PC-3 (cell line): Measurements from ENCODE around the gene CGB2. TPM values are rescaled to one million over a fixed set of nuclear protein-coding genes. Genes with fewer than 3 reads are reported as not detected.

Experiments used
- ATAC-seq: fragments of 200-7000 bp; cut with Tn5 transposase; 2 replicates; pipeline ENCODE4 v1.9.1; 2020; ENCODE audit warnings: mild to moderate bottlenecking, moderate library complexity
- BruUV-seq: library from RNA; stranded (reverse); fragments of 400-500 nt; replicated peaks from 2 replicates; lab custom pipeline; 2021; lab: Mats Ljungman, UMichigan
- CTCF ChIA-PET: fragments of 300-600 bp; sonication (Branson Sonifier 250); formaldehyde crosslinking; loops from one replicate; lab custom pipeline; 2022; ENCODE audit warnings: antibody characterized with exemption; lab: Charles Lee
- POLR2A ChIA-PET: fragments of 300-600 bp; sonication (Branson Sonifier 250); formaldehyde crosslinking; loops from one replicate; lab custom pipeline; 2022; ENCODE audit warnings: antibody characterized with exemption; ENCODE audit not compliant: unreplicated experiment; lab: Charles Lee
- DNase-seq: peaks from one replicate; pipeline ENCODE4 v3.0.0-alpha.2; 2015
- H2AFZ ChIP-seq: fragments of 300-600 bp; sonication (generic); 2 replicates; pipeline ENCODE4 v1.6.0; 2016; ENCODE audit warnings: antibody characterized with exemption, low read length
- H3F3A ChIP-seq: fragments of 300-600 bp; sonication (generic); one replicate; pipeline ENCODE4 v1.6.0; 2017; ENCODE audit warnings: antibody characterized with exemption, low read length, control low read depth, mild to moderate bottlenecking; ENCODE audit not compliant: unreplicated experiment
- H3K27ac ChIP-seq: fragments of 300-600 bp; sonication (generic); 2 replicates; pipeline ENCODE4 v1.5.1; 2016; ENCODE audit warnings: mild to moderate bottlenecking, low read length
- H3K27me3 ChIP-seq: fragments of 300-600 bp; sonication (generic); 2 replicates; pipeline ENCODE4 v1.6.1; 2016; ENCODE audit warnings: low read length, mixed read lengths
- H3K36me3 ChIP-seq: fragments of 300-600 bp; sonication (generic); 2 replicates; pipeline ENCODE4 v1.6.1; 2016; ENCODE audit warnings: low read depth, mixed run types, low read length, mixed read lengths
- H3K4me1 ChIP-seq: fragments of 300-600 bp; sonication (generic); 2 replicates; pipeline ENCODE4 v1.5.1; 2016; ENCODE audit warnings: low read length; ENCODE audit not compliant: insufficient read depth
- H3K4me2 ChIP-seq: fragments of 300-600 bp; sonication (generic); 2 replicates; pipeline ENCODE4 v1.6.0; 2016; ENCODE audit warnings: low read length
- H3K4me3 ChIP-seq: fragments of 300-600 bp; sonication (generic); 2 replicates; pipeline ENCODE4 v1.5.1; 2016; ENCODE audit warnings: mild to moderate bottlenecking, low read length, mixed read lengths
- H3K79me2 ChIP-seq: fragments of 300-600 bp; sonication (generic); 2 replicates; pipeline ENCODE4 v1.6.1; 2017; ENCODE audit warnings: low read length, mixed read lengths
- H3K9ac ChIP-seq: fragments of 300-600 bp; sonication (generic); 2 replicates; pipeline ENCODE4 v1.6.0; 2016; ENCODE audit warnings: mild to moderate bottlenecking, low read length
- H3K9me2 ChIP-seq: fragments of 300-600 bp; sonication (generic); replicated peaks from 2 replicates; pipeline ENCODE4 v1.6.1; 2016; ENCODE audit warnings: mixed run types, low read length, mixed read lengths
- H3K9me3 ChIP-seq: fragments of 300-600 bp; sonication (generic); 2 replicates; pipeline ENCODE4 v1.6.1; 2016; ENCODE audit warnings: low read length, mixed read lengths
- H4K20me1 ChIP-seq: fragments of 300-600 bp; sonication (generic); 2 replicates; pipeline ENCODE4 v1.6.1; 2016; ENCODE audit warnings: low read length, mixed read lengths
- CTCF ChIP-seq: fragments of 300-600 bp; sonication (generic); conservative IDR thresholded peaks from 2 replicates; pipeline ENCODE4 v1.5.1; 2017; ENCODE audit warnings: antibody characterized with exemption, low read depth, mild to moderate bottlenecking, low read length
- EZH2 ChIP-seq: fragments of 300-600 bp; sonication (generic); IDR thresholded peaks from one replicate; pipeline ENCODE4 v1.6.1; 2017; ENCODE audit warnings: antibody characterized with exemption, mild to moderate bottlenecking, low read length; ENCODE audit not compliant: unreplicated experiment
- EZH2phosphoT487 ChIP-seq: fragments of 300-600 bp; sonication (generic); IDR thresholded peaks from 2 replicates; pipeline ENCODE4 v1.6.1; 2018; ENCODE audit warnings: mild to moderate bottlenecking, antibody characterized with exemption, low read length, borderline replicate concordance
- intact Hi-C: fragments of 100-400 bp; cut with micrococcal nuclease; formaldehyde crosslinking; loops from 2 replicates; pipeline ENCODE4 v1.9.0; 2023
- total RNA-seq: library from RNA; depleted of rRNA; stranded (reverse); fragments of >200 nt; gene quantifications from 2 replicates; pipeline ENCODE4 v1.2.3, GENCODE V29; 2014

The CGB2 gene
- total RNA-seq, 1 experiment from 2014 or later = not detected

GRCh38 chr19:49014123-49014869 is 17.4 kb upstream of the CGB2 start:
- CTCF ChIA-PET = no interaction called here

DNA sequence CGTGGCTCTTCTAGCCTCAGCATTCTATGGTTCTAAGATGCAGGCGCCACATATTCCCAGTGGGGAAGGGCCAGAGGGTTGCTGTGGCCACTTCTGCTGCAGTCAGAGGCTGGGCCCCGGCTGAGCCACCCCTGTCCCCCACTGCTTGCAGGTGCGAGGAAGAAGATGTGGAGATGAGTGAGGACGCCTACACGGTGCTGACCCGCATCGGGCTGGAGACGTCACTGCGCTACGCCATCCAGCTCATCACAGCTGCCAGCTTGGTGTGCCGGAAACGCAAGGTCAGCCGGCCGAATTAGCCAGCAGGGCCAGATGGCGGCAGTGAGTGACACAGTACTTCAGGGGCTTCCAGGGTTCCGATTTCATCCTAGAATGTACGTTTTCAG is 16.8 kb upstream of the CGB2 start:
- H2AFZ ChIP-seq = no peak overlapping the region
- no peak overlapping the region for H3K4me3 ChIP-seq
- H3K27ac ChIP-seq = no peak overlapping the region
- ChIA-PET POLR2A (no interaction called here), CTCF (no interaction called here)
- no peaks in the 10 kb centered on the region for H3K9me3 ChIP-seq
- intact Hi-C loops = no loop called here
- H3F3A ChIP-seq = no peaks in the 10 kb centered on the region
- no peaks in the 10 kb centered on the region for H3K9me2 ChIP-seq
- H4K20me1 ChIP-seq = no peaks in the 10 kb centered on the region
- H3K27me3 ChIP-seq = no peaks in the 10 kb centered on the region
- BruUV-seq = no TSS peak
- no peak for TF ChIP-seq EZH2phosphoT487
- TF ChIP-seq EZH2 = no peak
- no peak for TF ChIP-seq CTCF
- no peaks in the 10 kb centered on the region for H3K36me3 ChIP-seq
- H3K79me2 ChIP-seq = no peaks in the 10 kb centered on the region
- DNase-seq = no peak
- H3K4me1 ChIP-seq = peaks cover 10% of the 10 kb centered on the region; the same call in 1 of the 2 replicates
- no peak for ATAC-seq
- no peak overlapping the region for H3K9ac ChIP-seq
- H3K4me2 ChIP-seq = no peak overlapping the region

More at GRCh38 chr19:49014123-49014869, 17.4 kb upstream of the CGB2 start:
- Histone ChIP-seq H4K20me1 (no peaks in the 10 kb centered on the region), H3K27me3 (no peaks in the 10 kb centered on the region), H3F3A (no peaks in the 10 kb centered on the region), H3K4me2 (no peak overlapping the region), H3K36me3 (peaks cover 3% of the 10 kb centered on the region; the same call in 1 of the 2 replicates), H3K9me2 (no peaks in the 10 kb centered on the region), H3K9me3 (no peaks in the 10 kb centered on the region), H3K79me2 (no peaks in the 10 kb centered on the region), H2AFZ (no peak overlapping the region), H3K27ac (no peak overlapping the region), H3K9ac (no peak overlapping the region), H3K4me3 (no peak overlapping the region), H3K4me1 (peaks cover 7% of the 10 kb centered on the region; the same call in 1 of the 2 replicates)
- intact Hi-C loops = no loop called here
- no TSS peak for BruUV-seq
- POLR2A ChIA-PET = no interaction called here
- DNase-seq (no peak), ATAC-seq (no peak)
- no peak for TF ChIP-seq CTCF
- TF ChIP-seq EZH2 = no peak
- no peak for TF ChIP-seq EZH2phosphoT487
